ENCODE data around the gene OTUB1.
"Not testable (repeated sequence)": the region's sequence is repeated elsewhere in the genome, so short reads cannot be mapped to it uniquely, and the experiment has no call there.

OTUB1 gene

DNA sequence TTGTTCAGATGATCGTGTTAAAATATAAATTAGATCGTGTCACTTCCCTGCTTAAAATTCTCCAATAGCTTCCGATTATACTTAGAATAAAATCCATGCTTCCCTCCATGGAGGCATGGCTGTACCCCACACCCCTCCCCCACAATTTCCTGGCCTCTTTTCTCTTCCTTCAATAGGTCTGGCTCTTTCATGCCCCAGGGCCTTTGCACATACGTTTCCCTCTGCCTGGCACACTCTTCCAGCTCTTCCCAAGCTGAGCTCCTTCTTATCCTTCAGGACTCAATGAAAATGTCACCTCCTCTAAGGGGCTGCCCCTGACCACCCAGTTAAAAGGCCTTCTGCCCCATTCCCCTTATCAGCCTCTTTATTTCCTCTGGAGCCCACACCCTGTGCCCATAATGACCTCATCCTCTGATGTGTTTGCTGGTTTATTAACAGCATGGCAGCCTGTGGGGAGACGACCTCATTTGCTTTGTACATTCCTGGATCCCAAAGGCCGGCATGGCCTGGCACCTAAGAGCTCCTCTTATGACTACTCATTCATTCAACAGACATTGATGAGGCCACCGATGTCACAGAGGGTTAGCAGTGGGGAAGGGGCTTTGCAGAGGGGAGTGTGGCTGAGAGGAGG, 40.5 kb downstream of the OTUB1 start:
- no peak for DNase-seq

DNA sequence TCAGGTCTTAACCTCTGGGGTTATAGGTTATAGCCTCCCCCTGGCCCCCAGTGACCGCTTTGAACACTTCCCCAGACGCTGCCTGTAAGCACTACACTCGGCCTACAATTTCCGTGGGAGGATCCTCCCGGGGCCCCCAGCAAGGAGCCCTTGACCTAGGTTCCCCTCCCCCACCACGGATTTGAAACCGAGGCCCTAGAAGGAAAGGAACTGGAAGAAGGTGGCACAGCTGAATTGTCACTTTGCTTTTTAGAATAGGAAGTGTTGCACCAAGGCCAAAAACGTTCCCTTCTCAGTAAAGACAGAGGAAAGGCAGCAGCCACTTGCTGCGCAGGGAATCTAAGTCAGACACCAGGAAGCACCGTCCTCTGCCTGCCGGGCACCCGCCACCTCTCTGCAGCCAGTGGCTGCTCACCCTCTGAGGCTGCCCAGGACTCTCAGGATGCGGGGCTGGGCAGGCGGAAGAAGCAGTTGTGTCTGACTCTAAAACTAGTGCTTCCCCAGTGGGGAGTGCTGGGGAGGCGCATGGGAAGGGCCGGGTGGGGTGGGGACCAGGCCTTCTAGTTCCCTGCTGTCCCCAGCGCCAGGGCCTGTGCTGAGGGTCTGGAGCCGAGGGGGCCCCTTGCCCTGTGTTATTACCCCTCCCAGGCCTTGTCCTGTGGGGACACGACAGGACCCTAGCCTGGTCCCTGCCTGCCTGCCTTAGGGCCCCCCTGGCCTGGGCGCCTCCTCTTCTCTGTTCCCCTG, 41.6 kb downstream of the OTUB1 start:
- no peak for DNase-seq

DNA sequence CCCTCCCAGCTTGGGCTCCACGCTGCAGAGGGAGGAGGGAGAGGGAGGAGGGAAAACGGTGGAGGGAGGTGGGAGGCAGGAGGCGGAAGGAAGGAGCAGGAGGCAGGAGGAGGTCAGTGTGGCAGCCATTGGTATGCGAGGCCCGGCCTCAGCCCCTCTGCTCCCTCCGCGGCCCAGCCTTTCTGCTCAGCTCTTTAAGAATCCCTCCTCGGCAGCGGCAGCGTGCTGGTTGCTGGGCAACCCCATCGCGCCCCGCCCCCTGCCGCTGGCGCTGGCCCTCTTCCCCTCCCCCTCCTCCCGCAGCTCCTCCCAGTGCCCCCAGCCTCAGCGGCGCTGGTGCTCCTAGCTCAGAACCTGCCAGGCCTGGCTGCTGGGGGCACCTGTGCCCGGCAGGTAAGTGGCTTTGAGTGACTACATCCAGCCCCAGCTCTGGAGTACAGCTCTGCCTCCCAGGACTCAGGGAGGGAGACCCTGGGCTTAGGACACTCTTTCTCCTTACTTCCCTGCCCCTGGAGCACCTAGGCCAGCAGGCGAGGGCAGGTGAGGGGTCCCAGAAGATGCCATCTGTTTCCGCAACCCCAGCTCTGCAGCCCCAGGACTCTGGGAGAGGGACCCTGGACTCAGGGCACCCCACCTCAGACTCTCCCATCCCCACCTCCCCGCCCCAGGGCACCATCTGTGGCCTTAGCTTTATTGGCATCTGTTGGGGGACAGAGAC, 42.3 kb downstream of the OTUB1 start:
- DNase-seq, result no peak

DNA sequence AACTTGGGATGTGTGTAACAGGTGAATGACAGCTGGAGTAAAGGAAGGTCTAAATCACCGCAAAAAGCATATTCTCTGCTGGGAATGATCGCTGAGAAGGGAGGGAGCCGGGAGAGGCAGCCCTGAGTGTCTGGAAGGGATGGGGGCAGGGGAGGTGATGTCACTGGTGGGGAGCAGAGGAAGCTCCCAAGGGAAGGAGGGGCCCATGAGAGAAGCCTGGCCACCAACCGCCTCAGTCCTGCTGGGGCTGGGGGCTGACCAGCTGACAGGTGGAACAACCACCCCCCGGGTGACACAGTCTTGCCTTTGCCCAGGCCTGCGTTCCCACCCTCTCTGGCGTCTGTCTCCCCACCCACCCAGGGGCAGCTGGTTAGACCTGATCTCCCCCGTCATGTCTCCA, 43.5 kb downstream of the OTUB1 start:
- DNase-seq, result no peak

DNA sequence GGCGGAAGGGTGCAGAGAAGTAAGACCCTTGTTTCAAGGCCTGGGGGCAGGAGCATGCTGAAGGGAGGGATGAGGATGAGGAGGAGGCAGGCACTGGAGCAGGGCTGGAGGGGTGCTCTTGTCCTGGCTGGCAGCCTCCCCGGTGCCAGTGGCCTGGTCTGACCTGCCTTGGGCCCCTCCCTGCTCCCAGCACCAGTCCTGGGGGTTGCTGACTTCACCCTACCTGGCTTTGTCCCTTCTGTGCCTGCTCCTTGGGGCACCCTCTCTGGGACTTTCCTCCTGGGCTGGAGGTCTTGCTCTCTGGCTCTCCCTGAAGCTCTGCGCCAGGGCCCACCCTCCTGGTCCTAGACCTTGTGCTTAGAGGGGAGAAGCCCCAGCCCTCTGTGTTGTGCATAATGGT, 44.8 kb downstream of the OTUB1 start:
- no peak for DNase-seq

DNA sequence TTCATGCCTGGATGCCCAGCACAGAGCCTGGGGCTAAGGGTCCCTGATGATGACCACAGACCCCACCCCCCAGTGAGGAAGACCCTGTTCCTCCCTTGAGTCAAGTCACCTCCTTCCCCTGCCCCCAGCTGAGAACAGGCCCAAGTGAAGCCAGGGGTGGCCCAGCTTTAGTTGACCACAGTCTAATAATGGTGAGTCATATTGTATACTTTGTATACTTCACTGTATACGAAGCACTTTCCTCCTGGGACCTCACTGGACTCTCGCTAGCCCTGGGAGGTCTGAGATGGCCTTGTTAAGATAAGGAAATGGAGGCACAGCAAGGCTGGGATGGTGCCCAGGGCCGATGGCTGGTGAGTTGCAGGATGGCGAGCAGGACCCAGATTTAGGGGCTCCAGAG, 45.8 kb downstream of the OTUB1 start:
- DNase-seq, result no peak

DNA sequence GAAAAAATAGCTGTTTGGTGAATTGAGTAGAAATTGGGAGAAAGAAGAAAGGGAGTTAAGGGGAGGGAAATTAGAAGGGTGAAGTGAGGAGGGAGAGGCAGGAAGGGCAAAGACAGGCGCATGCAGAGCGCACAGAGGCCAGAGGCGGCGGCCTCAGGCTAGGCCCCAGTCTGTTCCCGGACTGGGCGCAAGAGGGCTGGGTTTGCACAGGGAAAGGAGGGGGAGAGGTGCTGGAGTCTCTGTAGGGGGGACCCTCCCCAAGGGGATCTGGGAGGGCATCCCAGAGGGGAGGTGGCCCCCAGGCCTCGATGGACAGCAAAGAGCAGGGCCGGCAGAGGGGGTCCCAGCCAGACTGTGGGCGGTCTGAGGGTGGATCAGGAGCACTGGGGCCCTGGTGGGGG, 48.2 kb downstream of the OTUB1 start:
- no peak for DNase-seq

DNA sequence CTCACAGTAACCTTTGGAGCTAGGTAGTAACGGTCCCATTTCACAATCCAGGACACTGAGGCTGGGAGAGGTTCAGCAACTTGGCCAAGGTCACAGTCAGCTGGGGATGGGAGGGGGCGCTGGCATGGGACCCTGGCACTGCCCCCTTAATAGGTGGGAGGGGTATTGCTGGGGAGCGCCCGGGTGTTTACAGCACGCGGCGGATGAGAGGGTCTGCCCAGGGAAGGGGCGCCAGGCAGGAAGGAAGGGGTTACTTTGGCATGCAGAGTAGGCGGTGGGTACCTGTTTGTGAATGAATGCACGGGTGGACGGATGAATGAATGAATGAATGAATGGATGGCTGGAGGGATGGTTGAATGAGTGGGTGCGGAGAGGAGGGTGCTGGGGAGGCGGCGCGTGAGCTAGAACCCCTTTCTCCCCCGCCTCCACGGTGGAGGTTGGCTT, 48.9 kb downstream of the OTUB1 start:
- no peak for DNase-seq

DNA sequence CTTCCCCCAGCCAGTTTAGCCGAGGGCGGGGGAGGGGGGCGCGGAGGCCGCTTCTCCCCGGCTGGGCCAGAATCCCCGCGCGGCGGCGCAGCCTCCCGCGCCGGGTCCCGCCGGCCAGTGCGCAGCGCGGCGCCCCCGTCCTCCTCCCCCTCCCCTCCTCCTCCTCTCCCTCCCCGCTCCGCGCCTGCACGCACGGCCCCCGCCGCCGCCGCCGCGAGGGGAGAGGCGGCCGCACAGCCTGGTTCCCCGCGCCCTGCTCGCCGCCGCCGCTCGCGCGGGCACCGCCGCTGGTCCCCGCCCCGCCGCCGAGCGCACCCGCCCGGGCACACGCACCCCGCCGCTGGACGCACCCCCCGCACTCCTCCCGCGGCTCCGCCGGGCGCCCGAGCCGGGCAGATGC, 49.3 kb downstream of the OTUB1 start, which contains the start of gene FLRT1:
TSS of gene FLRT1 (plus strand) at position 356 of the 400 bp plus-strand sequence. CDS start 80,337 bp downstream, outside the sequence.
- DNase-seq, result no peak

DNA sequence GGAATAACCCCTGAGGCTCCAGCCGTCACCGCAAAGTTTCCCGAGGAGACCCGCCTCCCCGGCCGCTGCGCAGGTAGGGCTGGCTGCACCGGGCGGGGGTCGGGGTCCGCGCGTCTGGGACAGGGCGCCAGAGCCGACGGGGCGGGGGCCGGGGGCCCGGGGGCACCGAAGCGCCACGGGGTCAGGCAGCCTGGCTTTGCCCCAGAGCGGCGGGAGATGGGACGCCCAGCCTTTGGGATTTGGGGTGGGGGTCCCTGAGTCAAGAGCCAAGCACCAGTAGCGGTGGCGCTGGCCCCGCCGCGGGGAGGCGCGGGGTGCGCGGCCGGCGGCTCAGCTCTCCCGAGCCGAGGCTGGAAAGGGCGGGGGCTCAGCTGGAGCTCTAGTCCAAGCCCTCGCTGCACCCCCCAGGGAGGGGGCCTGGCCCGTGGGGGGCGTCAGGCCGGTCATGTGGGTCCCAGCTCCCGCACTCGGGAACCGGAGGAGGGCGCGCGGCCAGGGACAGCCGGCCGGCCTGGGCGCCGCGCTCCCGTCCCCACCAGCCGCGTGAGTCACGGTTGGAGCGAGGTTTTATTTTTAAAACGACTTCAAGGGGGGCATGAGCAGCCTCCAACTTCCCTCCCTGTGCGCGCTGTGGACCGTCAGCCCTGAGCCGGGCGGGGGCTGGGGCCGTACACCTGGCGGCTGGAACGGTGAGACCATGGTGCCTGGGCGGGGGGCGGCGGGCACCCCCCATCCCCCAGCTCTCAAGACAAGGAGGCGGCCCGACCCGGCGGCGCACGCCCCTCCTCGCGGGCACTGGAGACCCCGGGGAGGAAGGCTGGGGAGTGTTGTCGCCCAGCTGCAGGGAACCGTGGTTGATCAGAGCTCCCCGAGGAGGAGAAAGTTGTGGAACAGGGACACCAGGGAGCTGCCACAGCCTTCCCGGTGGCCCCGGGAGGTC, 50.1 kb downstream of the OTUB1 start:
- no peak for DNase-seq

DNA sequence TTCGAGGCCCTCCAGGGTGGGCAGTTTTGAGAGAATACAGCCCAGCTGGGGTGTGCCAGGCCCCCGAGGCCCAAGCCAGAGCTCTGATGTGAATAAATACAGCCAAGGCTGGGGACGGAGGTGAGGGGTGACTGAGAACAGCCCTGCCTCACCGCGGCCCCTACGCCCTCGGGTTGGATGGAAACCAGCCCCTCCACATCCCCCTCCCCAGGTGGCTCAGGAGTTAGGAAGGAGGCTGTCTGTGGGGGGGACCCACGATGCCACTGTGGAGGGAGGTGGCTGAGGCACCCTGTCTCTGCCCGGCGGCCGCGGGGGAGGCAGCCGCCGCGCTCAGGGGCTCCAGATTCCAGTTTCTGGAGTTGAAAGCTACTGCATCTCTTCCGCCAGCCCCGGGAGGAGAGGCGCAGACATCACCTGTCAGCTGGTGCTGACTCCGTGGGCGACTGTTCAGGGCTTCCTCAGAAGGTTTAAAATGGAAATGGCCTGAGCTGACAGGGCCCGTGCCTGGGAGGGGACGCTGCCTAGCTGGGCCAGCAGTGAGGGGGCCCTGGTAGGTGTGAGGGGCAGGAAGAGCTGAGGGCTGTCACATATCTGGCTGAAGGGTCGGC, 50.9 kb downstream of the OTUB1 start:
- no peak for DNase-seq

DNA sequence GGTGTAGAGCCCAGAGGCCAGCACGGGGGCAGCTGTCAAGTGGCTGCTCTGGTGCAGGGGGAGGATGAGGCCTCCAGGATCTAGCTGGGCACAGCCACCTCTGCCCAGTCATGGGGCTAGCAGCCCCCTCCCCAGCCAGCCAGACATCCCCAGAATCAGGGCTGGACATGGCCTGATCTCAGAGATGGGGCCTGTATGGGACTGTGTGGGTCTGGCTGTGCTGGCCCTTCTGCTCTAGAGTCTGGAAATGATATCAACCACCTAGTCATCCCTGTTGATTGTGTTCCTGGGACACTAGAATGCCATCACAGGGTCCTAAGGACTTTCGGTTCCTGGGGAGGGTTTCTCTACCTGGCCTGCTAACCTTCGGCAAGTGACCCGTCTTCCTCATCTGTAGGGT, 52.3 kb downstream of the OTUB1 start:
- DNase-seq, result no peak

DNA sequence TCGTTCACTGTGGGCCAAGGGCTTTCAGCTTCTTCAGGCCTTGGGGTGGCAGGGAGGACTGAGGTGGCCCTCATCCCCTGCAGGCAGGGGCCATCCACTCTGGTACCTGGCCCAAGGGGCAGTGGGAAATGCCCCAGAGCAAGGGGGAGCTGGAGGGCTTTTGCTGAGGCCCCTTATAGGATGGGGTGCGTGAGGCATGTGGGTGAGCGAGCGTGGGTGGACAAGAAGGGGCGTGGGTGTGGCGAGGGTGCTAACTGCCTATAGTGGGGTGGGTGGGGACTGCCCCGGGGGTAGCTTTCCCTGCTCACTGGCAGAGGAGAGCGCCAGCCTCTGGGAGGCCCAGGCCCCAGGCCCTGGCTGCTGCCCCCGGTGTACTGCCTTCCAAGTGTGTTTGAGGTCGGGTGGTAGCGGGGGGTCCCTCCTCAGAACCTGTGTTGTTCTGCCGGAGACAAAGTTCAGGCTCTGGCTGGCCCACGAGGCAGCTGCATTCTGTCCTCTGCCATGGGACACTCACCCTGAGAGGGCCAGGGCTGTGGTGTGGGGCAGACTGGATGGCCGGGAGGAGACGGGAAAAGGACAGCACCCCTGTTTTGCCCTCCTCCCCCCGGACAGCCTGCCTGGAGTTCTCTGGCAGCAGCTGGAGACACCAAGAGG, 52.9 kb downstream of the OTUB1 start:
- DNase-seq, result no peak

DNA sequence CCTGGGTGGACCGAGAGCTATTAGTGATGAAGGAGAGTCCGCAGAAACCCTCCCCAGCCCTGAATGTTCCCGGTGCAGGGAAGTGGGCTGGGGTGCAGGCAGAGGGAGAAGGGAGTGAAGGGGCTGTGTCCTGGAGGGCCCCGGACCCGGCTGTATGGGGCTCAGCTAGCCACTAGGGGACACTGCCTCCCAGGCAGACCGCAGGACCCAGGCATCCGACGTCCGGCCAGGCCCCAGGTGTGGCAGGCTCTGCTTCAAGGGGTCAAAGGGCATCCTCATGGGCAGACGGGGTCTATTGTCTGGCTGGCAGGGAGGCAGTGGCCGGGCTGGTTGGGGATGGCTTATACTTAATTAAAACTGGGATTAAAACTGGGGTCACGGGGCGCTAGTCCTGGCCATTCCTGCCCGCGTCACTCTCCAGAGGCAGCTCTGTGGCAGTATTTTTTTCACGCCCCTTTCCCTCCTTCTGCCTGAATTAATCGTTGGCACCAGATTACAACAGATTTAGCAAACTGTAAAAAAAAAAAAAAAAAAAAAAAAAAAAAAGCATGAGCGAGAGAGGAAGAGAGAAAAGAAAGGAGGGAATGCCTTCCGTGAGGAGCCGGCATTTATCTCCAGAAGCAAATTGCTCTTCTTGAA, 54.6 kb downstream of the OTUB1 start:
- no peak for DNase-seq

DNA sequence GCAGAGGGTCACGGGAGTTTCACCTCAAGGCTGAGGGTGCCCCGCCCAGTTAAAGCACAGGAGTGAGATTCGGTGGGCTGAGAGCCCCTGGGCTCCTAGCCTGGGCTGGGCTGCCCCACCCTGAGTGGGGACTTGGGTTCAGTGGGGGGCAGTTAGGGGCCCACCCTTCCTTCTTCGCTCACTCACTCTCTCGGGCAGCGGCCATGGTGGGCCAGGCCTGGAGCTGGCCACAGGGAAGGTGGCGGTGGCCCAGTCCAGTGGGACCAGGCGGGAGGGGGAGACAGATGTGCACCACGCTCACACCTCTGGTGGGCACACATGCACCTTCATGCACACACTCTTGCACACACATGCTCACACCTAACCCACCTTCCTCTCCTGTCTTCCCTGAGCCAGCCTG, 55.6 kb downstream of the OTUB1 start:
- no peak for DNase-seq

DNA sequence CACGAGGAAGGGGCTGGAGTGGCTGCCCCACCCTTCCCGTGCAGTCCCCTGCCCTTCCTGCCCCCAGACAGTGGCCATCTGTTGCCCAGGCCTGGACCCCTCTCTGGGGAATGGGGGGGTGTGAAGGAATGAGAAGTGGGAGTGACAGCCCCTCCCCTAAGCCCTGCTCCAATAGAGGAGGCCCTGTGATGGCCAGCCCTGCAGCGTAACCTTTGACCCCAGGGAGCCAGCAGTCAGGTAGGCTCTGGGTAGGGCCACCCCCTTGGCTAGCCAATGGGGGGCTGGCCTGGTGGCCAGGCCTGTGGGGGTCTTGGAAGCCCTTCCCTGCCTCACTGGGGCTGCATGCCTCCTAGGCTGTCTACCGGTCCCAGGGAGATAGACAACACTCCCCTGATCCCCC, 56.1 kb downstream of the OTUB1 start:
- DNase-seq, result no peak

DNA sequence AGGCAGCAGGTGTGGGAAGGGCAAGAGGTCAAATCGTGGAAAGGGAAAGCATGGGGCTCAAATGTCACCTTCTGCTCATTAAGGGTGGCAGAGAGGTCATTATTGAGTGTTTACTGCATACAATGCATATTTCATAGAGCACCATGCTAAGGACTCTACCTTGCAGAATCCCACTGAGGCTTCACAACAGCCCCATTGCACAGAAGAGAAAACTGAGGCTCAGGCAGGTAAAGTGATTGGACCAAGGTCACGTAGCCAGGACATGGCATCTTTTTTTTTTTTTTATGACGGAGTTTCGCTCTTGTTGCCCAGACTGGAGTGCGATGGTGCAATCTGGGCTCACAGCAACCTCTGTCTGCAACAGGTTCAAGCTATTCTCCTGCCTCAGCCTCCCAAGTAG, 57.3 kb downstream of the OTUB1 start:
- DNase-seq, result no peak

DNA sequence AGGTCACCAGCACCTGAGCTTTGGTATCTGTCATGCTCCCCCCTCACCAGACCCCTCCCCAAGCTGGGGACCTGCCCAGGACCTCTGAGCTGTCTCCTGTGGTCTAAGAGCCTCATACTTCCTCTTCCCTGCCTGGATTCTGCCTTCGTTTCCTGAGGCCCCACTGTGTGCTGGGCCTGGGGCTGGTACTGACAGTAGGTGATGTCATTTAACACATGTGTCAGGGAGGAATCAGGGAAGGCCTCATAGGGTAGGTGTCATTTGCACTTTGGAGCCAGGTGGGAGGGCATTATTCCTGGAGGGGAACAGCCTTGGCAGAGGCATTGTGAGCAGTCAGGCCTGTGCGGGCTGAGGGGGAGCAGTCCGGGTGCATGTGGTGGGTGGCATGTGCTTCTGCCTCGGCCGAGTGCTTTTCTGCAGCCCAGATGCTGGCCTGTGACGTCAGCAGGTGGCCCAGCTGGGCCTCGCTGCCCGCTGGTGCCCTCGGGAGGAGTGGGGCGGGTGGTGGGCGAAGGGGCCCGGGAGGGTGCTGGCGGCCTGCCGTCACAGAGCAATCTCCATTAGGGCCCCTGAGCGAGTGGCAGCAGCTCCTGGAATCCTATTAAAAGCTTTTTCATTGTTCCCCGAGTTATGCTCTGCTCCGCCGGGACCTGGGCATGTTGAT, 58.6 kb downstream of the OTUB1 start:
- DNase-seq, result no peak

DNA sequence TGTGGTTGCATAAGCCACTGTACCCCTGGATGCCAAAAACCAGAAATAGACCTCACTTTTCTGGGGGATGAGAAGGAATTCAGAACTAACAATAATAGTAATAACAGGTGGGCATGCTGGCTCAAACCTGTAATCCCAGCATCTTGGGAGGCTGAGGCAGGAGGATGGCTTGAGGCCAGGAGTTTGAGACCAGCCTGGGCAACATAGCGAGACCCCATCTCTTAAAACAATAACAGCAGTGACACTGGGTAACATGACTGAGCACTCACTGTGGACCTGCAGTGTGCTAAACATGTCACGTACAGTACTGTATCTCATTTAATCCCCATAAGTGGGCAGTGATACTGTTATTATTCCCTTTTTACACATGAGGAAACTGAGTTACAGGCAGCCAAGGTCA, 59.5 kb downstream of the OTUB1 start:
- DNase-seq, result no peak

DNA sequence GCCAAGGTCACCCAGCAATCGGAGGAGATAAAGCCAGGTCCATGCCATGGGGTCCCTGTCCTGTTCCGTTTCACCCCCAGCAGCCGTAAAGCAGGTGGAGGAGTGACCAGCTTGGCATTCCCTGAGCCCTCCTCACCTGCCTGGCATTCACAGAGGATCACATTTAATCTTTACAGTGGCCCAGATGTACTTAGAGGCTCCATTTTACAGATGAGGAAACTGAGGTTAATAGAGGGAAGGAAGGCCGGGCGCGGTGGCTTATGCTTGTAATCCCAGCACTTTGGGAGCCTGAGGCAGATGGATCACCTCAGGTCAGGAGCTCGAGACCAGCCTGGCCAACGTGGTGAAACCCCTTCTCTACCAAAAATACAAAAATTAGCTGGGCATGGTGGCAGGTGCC, 61.1 kb downstream of the OTUB1 start:
- DNase-seq, result not testable (repeated sequence)
